HG03066 (cell line): ENCODE results near the gene RHD.
"Not testable (repeated sequence)": the region's sequence is repeated elsewhere in the genome, so short reads cannot be mapped to it uniquely, and the experiment has no call there.

Experiments used
- ATAC-seq: cut with Tn5 transposase; IDR thresholded peaks from one replicate; pipeline ENCODE4 v1.9.1; 2021; ENCODE audit warnings: low read depth; ENCODE audit not compliant: unreplicated experiment

The RHD gene

DNA sequence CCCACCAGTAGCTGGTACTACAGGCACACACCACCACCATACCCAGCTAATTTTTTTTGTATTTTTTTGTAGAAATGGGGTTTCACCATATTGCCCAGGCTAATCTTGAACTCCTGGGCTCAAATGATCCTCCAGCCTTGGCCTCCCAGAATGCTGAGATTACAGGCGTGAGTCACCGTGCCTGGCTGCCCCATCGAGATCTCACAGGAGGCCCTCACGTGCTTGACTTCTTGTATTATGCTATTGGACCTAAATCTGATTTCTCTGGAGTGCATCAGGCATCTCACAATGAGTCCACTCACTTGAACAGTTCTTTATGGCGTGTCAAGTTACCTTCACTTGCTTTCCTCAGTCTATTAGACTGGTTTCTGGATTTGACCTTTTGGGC, 15.7 kb upstream of the RHD start:
- ATAC-seq = no peak

DNA sequence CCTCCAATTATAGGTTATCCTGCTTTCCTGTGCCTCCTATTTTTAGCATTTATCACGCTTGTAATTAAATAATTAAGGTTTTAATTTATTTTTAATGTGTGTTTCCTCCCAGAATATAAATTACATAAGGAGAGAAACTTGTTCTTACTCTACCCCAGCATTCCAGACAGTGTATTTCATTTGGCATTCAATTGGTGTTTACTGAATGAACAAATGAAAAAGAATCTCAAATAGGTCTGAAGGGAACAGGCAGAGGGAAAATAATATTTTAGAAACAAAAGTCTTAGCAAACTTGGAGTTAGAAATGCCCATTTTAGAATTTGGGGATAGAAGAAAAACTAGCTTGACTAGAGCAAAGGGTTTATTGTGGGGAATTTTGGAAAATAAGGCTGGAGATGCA, 15.1 kb upstream of the RHD start:
- no peak for ATAC-seq

DNA sequence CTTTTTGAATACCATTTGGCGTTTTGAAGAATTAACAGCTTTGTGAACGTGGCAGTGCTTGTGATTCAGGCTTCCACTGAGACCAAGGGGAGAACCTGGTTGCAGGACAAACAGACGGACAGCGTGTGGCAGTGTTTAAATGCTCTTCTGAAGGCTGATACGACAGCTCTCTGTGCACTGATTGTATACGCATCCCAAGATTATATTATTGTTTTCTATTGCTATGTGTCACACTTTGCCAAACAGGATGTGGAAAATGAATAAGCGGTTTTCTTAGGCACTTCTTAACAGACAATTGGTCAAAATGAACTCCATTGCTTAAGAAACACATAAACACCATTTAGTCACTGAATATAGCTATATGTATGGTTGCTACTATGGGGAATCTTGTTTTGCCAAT, 12.5 kb upstream of the RHD start:
- not testable (repeated sequence) for ATAC-seq

DNA sequence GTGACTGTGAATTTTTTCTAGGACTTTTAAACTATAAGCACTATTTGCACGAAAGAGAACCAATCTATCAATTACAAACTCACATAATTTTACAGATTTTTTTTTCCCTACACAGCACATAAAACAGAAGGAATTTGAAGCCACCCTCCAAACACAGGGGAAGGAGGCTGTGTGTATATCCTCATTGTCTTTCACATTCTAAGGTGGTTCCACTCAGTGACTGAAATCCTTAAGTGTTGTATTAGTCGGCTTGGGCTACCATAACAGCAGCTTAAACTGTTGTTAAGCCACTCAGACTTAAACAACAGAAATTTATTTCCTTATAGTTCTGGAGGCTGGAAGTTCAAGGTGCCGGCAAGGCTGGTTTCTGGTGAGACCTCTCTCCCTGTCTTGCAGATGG, 12.0 kb upstream of the RHD start:
- not testable (repeated sequence) for ATAC-seq

DNA sequence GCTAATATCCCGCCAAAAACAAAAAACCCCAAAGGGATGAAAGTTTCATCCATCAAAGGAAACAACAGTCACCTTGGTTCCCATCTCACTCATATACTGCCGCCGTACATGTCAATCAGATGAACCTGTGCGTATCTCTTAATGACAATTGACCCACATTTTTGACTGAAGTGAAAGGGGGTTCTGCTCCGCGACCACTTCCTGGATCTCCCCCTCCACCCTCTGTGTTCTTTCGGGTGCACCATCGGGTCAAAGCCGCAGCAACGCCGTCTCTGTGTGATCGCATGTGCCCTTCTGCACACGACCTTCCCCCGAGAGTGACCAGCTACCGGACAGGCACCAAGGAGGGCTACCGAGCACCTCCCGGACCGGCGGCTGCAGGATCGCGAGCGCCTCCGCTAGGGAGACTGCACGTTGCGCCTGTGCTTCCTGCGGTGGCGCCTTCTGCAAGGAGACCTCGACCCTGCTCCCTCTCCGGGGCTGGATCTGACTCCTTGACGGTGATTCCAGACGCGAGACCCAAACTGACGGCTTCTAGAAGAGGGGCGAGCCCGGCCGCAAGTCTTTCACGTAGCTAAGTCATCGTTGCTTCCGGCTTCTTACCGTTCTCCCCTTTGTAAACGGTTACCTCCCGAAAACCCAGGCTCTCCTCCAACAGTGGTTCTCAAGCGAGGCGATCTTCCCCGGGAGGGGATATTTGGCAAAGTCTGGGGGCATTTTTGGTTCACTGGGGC, 5.6 kb upstream of the RHD start:
- ATAC-seq = peak; percentile 30

DNA sequence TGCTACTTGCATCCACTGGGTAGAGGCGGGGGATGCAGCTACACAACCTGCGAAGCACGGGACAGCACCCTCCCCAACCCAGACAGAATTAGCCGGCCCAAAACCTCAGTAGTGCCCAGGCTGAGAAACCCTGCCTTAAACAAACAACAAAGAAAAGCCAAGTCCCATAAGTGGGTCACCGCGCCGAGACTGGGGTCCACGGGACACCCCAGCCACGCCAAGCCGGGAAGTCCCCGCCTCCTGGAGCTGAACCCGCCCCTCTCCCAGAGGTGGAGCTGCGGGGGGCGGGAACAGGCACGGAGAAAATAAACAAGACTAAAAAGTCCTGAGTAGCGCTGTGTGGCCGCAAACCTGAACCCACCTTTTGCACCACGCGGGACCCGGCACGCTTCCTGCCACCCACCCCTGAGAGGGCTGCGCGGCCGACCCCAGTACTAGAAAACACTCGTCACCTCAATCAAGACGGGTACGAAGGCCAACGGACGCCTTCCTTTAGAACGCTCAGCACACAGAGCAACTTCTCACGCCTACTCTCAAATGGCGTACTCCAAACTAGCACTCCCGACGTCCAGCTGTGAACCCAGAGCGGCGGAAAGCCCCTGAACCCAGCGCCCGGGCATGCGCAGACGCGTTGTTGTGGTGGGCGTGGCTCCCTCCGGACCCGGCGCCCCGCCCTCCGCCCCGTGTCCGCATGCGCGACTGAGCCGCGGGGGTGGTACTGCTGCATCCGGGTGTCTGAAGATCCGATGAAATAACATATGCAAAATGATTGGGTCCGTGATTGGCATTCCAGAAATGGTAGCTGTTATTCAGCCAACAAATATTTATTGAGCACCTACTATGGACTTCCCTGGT, 4.8 kb upstream of the RHD start:
- ATAC-seq = peak; percentile 63

DNA sequence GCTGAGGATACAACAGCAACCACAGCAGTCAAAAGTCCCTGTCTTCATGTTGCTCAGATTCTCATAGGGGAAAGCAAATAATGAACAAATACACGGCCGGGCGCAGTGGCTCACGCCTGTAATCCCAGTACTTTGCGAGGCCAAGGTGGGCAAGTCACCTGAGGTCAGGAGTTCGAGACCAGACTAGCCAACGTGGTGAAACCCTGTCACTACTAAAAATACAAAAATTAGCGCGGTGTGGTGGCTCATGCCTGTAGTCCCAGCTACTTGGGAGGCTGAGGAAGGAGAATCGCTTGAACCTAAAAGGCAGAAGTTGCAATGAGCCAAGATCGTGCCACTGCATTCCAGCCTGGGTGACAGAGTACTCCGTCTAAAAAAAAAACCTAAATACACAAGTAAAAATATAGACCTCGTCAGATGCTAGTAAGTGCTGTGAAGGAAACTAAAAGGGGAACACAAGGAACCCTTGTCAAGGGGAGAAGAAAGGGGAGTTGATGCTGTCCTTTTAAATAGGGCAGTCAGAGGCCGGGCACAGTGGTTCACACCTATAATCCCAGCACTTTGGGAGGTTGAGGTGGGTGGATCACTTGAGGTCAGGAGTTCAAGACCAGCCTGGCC, 4.1 kb upstream of the RHD start:
- ATAC-seq = peak; percentile 19

DNA sequence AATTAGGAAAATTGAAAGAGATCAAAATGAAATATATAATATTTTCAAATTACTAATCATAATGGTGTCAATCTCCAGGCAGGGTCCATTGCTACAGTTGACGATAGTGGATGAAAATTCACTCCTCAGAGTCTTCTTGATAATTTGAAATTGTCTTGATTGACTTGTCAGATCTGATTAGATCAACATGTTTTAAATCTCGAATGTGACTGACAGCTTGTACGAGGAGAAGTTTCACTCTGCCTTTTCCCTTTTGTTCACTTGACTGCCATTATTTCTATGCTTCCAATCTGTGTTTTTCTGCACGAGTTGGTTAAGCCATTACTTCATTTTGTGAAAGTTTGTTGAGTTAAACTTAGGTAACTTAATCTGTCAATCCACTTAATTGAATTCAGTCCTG, 3.3 kb downstream of the RHD start:
- not testable (repeated sequence) for ATAC-seq

DNA sequence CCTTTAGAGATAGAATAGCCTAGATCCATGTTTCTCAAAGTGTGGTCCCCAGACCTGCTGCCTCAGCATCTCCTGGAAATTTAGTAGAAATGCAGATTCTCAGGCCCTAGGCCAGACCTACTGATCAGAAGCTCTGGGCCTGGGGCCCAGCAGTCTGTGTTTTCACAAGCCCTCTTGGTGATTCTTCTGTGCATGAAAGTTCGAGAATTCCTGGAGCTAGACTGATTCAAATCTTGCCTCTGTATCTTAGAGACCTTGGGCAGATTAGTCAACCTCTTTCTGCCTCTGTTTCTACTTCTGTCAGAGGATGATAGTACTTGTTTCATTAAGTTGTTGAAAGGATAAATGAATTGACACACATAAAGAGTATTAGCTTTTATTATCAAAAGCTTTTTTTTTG, 5.0 kb downstream of the RHD start:
- not testable (repeated sequence) for ATAC-seq

DNA sequence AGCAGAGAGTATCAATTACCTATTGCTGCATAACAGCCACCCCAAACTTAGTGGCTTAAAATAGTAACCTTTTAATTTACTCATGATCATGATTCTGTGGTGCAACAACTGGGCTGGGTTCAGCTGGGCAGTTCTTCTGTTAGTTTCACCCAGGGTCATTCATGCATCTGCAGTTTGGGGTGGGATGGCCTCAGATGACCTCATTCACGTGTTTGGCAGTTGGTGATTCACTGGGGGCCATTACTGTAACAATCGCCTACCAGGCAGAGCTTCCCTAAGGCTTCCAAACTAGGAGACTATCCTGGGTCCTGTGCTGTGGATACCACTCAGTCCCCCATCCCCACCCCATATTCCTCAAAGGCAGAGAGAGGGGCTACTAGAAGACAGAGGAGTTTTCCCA, 6.0 kb downstream of the RHD start:
- ATAC-seq = not testable (repeated sequence)

DNA sequence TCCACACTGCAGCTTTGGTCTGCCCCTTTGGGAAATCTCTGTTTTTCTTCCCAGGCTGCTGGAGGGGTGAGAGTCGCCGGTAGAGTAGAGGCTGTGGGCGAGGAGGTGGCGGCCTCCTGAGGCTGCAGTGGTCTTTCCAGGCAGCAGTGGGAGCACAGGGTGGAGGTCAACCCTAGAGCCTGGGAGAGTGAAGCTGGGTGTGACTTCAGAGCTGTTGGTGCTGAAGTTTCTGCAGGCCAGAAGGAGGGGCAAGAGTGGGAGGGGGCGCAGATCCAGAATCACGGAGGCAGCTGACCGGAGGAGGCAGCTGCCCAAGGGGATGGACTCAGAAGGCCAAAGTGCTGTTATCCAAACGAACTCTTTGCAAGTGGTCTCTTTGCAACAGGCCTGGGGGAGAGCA, 6.5 kb downstream of the RHD start:
- ATAC-seq = not testable (repeated sequence)

DNA sequence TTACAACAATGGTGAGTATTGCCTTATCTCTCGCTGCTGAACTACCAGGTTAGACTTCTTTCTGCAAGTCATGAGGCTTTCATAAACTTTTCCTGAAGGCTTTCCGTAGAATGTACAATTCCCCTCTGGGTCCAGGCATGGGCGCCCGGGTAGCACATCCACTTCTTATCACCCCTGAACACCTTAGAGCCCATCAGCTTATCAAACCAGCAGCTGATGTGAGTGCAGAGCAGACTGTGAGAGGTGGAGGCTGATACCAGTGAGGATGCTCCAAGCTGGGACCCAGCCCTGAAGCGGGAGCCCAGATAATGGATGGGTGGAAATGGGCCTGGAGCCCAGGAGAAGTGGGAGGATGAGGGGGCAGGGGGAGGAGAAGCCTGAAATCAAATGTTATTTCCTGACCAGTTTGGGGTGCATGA, 7.4 kb downstream of the RHD start:
- ATAC-seq = not testable (repeated sequence)

DNA sequence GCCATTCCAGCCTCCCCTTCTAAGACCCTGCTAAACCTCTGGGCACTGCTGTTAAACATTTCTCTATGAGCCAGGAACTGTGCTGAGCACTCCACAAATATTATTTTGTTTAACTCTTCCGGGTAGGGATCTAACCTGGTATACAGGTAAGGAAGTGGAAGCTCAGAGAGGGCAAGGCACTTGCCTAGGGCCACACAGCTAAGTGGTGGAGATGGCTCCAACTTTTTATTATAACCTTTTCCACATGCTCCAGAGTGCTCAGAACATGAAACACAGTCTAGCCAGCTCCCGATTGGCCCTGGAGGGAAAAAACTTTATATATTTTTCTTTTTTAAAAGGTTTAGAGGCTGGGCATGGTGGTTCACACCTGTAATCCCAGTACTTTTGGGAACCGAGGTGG, 13.6 kb downstream of the RHD start:
- not testable (repeated sequence) for ATAC-seq

DNA sequence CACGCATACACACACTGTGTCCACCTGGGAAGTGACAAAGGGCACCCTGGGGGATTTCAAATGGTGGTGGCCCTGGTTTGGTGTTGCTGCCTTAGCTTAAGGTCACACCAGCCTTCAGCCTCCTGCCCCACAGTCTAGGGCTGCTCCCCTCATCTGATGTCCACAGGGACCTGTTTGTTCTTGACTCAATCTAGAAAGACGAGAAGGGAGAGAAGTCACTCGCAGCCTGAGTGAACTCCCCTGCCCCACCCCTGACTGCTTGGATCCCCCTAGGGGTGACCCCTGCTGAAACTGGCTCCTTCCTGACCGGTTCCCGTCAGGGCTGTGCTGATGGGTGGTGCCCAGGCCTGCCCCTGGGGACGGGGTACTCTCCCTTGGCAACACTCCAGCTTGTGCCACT, 14.9 kb downstream of the RHD start:
- not testable (repeated sequence) for ATAC-seq

DNA sequence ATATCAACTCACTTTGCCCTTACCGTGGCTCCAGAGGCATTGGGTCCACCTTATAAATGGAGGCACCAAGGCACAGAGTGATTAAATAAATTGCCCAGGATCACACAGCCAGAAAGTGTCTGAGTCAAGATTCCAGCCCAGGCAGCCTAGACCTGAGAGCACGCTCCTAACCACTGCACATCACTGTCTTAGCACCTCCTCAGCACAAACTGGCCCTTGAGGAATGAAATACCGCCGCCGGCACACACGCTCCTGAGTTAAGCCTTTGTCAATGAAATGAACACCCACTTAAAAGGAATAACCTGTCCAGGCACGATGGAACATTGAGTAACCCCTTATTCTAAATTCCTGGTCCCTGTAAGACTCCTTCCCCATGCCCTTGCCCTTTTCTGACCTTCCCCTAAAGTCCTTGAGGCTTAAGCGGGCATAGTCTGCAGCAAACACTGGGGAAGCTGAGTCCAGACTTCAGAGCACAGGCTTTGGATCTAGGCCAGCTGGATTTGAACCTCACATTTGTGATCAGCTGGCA, 16.3 kb downstream of the RHD start:
- ATAC-seq = not testable (repeated sequence)

DNA sequence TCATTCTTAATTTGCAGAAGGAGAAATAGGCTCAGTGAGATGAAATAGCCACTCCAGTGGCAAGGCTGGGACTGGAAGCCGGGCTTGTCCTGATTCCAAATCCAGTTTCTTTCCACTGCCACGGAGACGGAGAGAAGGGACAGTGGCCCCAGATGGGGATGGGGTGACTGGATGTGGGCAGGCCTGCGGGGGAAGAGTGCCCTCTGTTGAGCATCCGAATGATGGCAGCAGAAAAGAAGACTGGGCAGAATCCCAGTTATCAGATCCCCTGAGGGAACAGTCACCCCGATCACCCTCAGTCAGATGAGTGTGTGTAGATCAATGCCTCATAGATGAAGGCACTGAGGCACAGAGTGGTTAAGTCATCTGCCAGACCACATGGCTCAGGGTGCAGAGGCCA, 17.7 kb downstream of the RHD start:
- ATAC-seq = not testable (repeated sequence)

DNA sequence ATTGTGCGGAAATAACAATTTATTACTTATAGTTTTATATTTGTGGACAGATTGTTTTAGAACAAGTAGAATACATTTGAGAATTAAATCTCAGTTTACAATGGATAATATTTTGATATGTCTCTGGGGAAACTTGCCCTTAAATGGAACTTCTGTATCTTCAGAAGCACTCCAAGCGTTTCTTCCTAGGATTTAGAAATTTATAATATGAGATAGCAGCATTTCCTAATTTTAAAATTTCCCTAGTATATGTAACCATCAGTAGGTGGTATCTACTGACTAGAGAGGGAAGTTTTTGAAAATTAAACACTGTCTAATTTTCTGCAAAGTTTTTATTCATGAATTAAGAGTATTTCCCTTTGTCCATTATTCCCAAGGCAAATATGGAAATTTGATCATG, 21.1 kb downstream of the RHD start:
- not testable (repeated sequence) for ATAC-seq

DNA sequence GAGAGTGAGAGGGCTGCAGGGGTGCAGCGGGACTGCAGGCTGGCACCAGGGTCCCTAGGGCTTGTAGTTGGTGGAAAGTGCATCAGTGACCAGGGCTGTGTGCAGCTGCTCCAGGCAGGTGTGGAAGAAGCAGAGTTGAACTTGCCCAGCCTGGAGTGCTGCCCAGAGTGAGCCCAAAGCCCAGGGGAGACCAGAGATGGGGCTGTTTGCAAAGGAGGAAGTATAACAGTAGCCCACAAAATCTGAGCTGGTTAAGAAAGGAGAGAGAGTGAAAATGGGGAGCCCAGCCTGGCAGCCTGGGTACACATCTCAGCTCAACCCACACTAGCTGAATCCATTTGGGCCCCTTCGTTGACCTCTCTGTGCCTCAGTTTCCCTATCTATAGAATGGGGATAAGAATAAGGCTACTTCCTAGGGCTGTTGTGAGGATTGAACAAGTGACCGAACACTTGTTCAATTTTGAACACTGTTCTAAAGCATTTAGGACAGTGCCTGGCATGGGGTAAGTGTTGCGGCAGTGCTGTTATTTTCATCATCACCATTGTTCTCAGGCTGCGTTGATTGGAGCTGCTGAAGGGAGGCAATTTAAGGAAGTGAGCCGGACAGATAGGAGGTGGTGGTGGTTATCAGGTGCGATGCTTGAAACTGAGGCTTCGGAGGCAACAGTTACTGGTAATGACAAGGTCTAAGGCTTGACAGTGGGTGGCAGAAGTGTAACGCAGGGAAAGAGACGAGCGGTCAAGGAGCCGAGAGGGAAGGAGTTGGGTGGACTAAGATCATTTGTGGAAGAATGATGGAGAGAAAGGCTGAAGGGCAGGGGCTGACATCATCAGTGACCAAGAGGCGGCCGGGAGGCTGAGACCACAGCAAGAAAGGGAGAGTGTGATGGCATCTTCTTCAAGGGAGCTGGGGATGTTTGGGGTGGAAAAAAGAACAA, 22.8 kb downstream of the RHD start:
- not testable (repeated sequence) for ATAC-seq

DNA sequence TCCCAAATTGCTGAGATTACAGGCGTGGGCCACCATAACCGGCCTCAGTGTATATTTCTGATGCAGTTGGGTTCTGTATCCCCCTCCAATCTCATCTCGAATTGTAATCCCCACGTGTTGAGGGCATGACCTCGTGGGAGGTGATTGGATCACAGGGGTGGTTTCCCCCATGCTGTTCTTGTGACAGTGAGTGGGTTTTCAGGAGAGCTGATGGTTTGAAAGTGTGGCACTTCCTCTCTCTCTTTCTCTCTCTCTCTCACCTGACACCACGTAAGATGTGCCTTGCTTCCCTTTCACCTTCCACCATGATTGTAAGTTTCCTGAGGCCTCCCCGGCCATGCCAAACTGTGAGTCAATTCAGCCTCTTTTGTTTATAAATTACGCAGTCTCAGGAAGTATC, 24.2 kb downstream of the RHD start:
- not testable (repeated sequence) for ATAC-seq

DNA sequence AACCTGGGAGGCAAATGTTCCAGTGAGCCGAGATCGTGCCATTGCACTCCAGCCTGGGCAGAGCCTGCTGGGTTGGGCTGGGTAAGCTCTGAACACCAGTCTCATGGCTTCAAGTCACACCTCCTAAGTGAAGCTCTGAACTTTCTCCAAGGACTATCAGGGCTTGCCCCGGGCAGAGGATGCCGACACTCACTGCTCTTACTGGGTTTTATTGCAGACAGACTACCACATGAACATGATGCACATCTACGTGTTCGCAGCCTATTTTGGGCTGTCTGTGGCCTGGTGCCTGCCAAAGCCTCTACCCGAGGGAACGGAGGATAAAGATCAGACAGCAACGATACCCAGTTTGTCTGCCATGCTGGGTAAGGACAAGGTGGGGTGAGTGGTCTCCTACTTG, 28.4 kb downstream of the RHD start:
- not testable (repeated sequence) for ATAC-seq
